HEK293 (cell line): Measurements from ENCODE around the gene SLC35A2.

Source experiments
- GFI1B ChIP-seq: fragments of 450-650 bp; formaldehyde crosslinking; IDR thresholded peaks from 2 replicates; pipeline ENCODE4 v1.5.1; 2016; ENCODE audit warnings: missing biosample characterization, missing genetic modification characterization
- GLI4 ChIP-seq: fragments of 450-650 bp; formaldehyde crosslinking; IDR thresholded peaks from 2 replicates; pipeline ENCODE4 v1.5.1; 2016; ENCODE audit warnings: missing biosample characterization, missing genetic modification characterization
- GLIS2 ChIP-seq: fragments of 450-650 bp; formaldehyde crosslinking; IDR thresholded peaks from 2 replicates; pipeline ENCODE4 v1.5.1; 2016; ENCODE audit warnings: missing biosample characterization, missing genetic modification characterization
- RBAK ChIP-seq: fragments of 450-650 bp; formaldehyde crosslinking; IDR thresholded peaks from 2 replicates; pipeline ENCODE4 v1.5.1; 2016; ENCODE audit warnings: missing biosample characterization, missing genetic modification characterization
- SALL2 ChIP-seq: fragments of 450-650 bp; formaldehyde crosslinking; IDR thresholded peaks from 2 replicates; pipeline ENCODE4 v1.5.0; 2017; ENCODE audit warnings: missing biosample characterization, mild to moderate bottlenecking, missing genetic modification characterization, borderline replicate concordance
- SP7 ChIP-seq: fragments of 450-650 bp; formaldehyde crosslinking; IDR thresholded peaks from 2 replicates; pipeline ENCODE4 v1.5.1; 2016; ENCODE audit warnings: missing biosample characterization, missing genetic modification characterization
- TCF7L2 ChIP-seq: IDR thresholded peaks from 2 replicates; pipeline ENCODE4 v1.6.1; 2011; ENCODE audit warnings: low read depth, mild to moderate bottlenecking, inconsistent platforms, low read length, moderate library complexity, borderline replicate concordance
- YY2 ChIP-seq: fragments of 450-650 bp; formaldehyde crosslinking; IDR thresholded peaks from 2 replicates; pipeline ENCODE4 v1.5.1; 2016; ENCODE audit warnings: missing biosample characterization, missing genetic modification characterization
- ZBTB20 ChIP-seq: fragments of 450-650 bp; formaldehyde crosslinking; IDR thresholded peaks from 2 replicates; pipeline ENCODE4 v1.5.1; 2016; ENCODE audit warnings: missing biosample characterization, missing genetic modification characterization
- ZEB2 ChIP-seq: fragments of 450-650 bp; formaldehyde crosslinking; IDR thresholded peaks from 2 replicates; pipeline ENCODE4 v1.5.1; 2016; ENCODE audit warnings: missing biosample characterization, missing genetic modification characterization
- ZFP37 ChIP-seq: fragments of 450-650 bp; formaldehyde crosslinking; IDR thresholded peaks from 2 replicates; pipeline ENCODE4 v1.5.1; 2016; ENCODE audit warnings: missing biosample characterization, missing genetic modification characterization
- ZNF133 ChIP-seq: fragments of 450-650 bp; formaldehyde crosslinking; IDR thresholded peaks from 2 replicates; pipeline ENCODE4 v1.5.1; 2016; ENCODE audit warnings: missing biosample characterization, missing genetic modification characterization
- ZNF157 ChIP-seq: fragments of 450-650 bp; formaldehyde crosslinking; IDR thresholded peaks from 2 replicates; pipeline ENCODE4 v1.5.1; 2016; ENCODE audit warnings: missing biosample characterization, missing genetic modification characterization
- ZNF16 ChIP-seq: fragments of 450-650 bp; formaldehyde crosslinking; IDR thresholded peaks from 2 replicates; pipeline ENCODE4 v1.5.1; 2016; ENCODE audit warnings: low read depth, missing biosample characterization, missing genetic modification characterization
- ZNF211 ChIP-seq: fragments of 450-650 bp; formaldehyde crosslinking; IDR thresholded peaks from 2 replicates; pipeline ENCODE4 v1.5.1; 2016; ENCODE audit warnings: low read depth, missing biosample characterization, missing genetic modification characterization
- ZNF26 ChIP-seq: fragments of 450-650 bp; formaldehyde crosslinking; IDR thresholded peaks from 2 replicates; pipeline ENCODE4 v1.5.1; 2016; ENCODE audit warnings: missing biosample characterization, missing genetic modification characterization
- ZNF341 ChIP-seq: fragments of 450-650 bp; formaldehyde crosslinking; IDR thresholded peaks from 2 replicates; pipeline ENCODE4; 2016; ENCODE audit warnings: low read depth, missing biosample characterization, missing genetic modification characterization
- ZNF426 ChIP-seq: fragments of 450-650 bp; formaldehyde crosslinking; IDR thresholded peaks from 2 replicates; pipeline ENCODE4 v1.5.1; 2017; ENCODE audit warnings: missing biosample characterization, missing genetic modification characterization, mild to moderate bottlenecking, inconsistent platforms, moderate library complexity
- ZNF521 ChIP-seq: fragments of 450-650 bp; formaldehyde crosslinking; IDR thresholded peaks from 2 replicates; pipeline ENCODE4 v1.5.1; 2017; ENCODE audit warnings: missing biosample characterization, mild to moderate bottlenecking, missing genetic modification characterization
- ZNF530 ChIP-seq: fragments of 450-650 bp; formaldehyde crosslinking; IDR thresholded peaks from 2 replicates; pipeline ENCODE4 v1.5.1; 2016; ENCODE audit warnings: low read depth, missing biosample characterization, missing genetic modification characterization
- ZNF555 ChIP-seq: fragments of 450-650 bp; formaldehyde crosslinking; conservative IDR thresholded peaks from 2 replicates; pipeline ENCODE4 v1.5.1; 2017; ENCODE audit warnings: missing biosample characterization, mild to moderate bottlenecking, missing genetic modification characterization, inconsistent platforms
- ZNF792 ChIP-seq: fragments of 450-650 bp; formaldehyde crosslinking; IDR thresholded peaks from 2 replicates; pipeline ENCODE4 v1.5.1; 2016; ENCODE audit warnings: missing biosample characterization, missing genetic modification characterization
- ZSCAN18 ChIP-seq: fragments of 450-650 bp; formaldehyde crosslinking; IDR thresholded peaks from 2 replicates; pipeline ENCODE4 v1.5.1; 2016; ENCODE audit warnings: missing biosample characterization, missing genetic modification characterization
- TF ChIP-seq, protein P1 (sequence below): fragments of 450-650 bp; formaldehyde crosslinking; IDR thresholded peaks from 2 replicates; pipeline ENCODE4 v1.5.1; 2016; ENCODE audit warnings: missing biosample characterization, missing genetic modification characterization
- TF ChIP-seq, protein P2 (sequence below): fragments of 450-650 bp; formaldehyde crosslinking; IDR thresholded peaks from 2 replicates; pipeline ENCODE4 v1.5.1; 2016; ENCODE audit warnings: missing biosample characterization, missing genetic modification characterization
- TF ChIP-seq, protein P3 (sequence below): fragments of 450-650 bp; formaldehyde crosslinking; IDR thresholded peaks from 2 replicates; pipeline ENCODE4 v1.5.1; 2016; ENCODE audit warnings: missing biosample characterization, missing genetic modification characterization
- TF ChIP-seq, protein P4 (sequence below): fragments of 450-650 bp; formaldehyde crosslinking; IDR thresholded peaks from 2 replicates; pipeline ENCODE4 v1.5.1; 2016; ENCODE audit warnings: missing biosample characterization, missing genetic modification characterization

The SLC35A2 gene

DNA sequence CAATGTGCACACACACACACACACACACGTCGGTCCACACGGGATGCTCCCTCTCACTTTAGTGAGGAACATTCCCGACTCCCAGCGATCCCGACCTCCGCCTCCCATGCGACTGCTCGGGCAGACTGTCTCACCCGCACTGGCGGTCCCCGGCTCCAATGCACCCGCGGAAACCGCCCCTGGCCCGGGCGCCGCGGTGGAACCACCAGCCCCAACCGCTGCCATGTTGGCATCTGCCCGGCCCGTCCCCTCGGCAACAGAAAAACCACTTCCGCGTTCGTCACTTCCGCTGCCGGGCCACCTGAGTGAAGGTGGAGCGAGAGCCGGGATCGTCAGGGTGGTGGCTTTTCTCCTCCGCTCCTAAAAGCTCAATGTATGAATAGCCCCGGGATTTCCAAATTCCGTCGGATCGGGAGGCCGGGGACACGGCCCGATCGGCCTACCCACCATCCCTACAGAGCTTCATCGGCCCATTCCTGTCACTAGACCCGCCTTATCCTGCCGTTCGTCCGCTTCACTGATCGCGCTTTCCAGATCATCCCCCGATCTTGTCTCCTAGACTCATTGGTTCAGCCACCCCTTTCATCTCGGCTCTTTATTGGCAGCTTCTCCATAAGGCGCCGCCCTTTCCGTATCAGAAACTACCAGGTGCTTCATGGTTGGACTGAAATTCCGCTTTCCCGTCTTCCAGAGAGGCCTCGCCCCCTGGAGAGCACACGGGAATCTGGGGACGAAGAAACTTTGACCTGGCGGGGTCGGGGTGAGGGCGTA lies at the start of gene SLC35A2 (continued):
- TF ChIP-seq ZNF341 (tag by site-specific recombination): no peak; the same call in 1 of the 2 replicates
- peak; percentile 28; the same call in 1 of the 2 replicates for TF ChIP-seq SP7 (tag by site-specific recombination)
- no peak for TF ChIP-seq ZNF426 (tag by site-specific recombination)
- 0 out of 2 replicates have a peak, but pooled peaks have one; percentile 60 for TF ChIP-seq ZEB2 (tag by site-specific recombination)
- no peak for TF ChIP-seq ZNF521 (tag by site-specific recombination)
- TF ChIP-seq YY2: peak; percentile 63
- TF ChIP-seq ZNF792 (tag by site-specific recombination): peak; percentile 23; the same call in 1 of the 2 replicates
- no peak for TF ChIP-seq RBAK (tag by site-specific recombination)
- TF ChIP-seq GFI1B (tag by site-specific recombination): no peak
- TF ChIP-seq, protein P1, sequence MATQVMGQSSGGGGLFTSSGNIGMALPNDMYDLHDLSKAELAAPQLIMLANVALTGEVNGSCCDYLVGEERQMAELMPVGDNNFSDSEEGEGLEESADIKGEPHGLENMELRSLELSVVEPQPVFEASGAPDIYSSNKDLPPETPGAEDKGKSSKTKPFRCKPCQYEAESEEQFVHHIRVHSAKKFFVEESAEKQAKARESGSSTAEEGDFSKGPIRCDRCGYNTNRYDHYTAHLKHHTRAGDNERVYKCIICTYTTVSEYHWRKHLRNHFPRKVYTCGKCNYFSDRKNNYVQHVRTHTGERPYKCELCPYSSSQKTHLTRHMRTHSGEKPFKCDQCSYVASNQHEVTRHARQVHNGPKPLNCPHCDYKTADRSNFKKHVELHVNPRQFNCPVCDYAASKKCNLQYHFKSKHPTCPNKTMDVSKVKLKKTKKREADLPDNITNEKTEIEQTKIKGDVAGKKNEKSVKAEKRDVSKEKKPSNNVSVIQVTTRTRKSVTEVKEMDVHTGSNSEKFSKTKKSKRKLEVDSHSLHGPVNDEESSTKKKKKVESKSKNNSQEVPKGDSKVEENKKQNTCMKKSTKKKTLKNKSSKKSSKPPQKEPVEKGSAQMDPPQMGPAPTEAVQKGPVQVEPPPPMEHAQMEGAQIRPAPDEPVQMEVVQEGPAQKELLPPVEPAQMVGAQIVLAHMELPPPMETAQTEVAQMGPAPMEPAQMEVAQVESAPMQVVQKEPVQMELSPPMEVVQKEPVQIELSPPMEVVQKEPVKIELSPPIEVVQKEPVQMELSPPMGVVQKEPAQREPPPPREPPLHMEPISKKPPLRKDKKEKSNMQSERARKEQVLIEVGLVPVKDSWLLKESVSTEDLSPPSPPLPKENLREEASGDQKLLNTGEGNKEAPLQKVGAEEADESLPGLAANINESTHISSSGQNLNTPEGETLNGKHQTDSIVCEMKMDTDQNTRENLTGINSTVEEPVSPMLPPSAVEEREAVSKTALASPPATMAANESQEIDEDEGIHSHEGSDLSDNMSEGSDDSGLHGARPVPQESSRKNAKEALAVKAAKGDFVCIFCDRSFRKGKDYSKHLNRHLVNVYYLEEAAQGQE (tag by site-specific recombination): no peak
- no peak for TF ChIP-seq ZSCAN18 (tag by site-specific recombination)
- peak; percentile 44 for TF ChIP-seq ZBTB20 (tag by site-specific recombination)
- no peak for TF ChIP-seq SALL2 (tag by site-specific recombination)
- 0 out of 2 replicates have a peak, but pooled peaks have one; percentile 58 for TF ChIP-seq ZFP37 (tag by site-specific recombination)
- no peak for TF ChIP-seq ZNF157 (tag by site-specific recombination)
- TF ChIP-seq ZNF211 (tag by site-specific recombination): no peak
- TF ChIP-seq ZNF555 (tag by site-specific recombination): no peak
- no peak for TF ChIP-seq ZNF530 (tag by site-specific recombination)
- no peak for TF ChIP-seq ZNF26 (tag by site-specific recombination)
- TF ChIP-seq, protein P2, sequence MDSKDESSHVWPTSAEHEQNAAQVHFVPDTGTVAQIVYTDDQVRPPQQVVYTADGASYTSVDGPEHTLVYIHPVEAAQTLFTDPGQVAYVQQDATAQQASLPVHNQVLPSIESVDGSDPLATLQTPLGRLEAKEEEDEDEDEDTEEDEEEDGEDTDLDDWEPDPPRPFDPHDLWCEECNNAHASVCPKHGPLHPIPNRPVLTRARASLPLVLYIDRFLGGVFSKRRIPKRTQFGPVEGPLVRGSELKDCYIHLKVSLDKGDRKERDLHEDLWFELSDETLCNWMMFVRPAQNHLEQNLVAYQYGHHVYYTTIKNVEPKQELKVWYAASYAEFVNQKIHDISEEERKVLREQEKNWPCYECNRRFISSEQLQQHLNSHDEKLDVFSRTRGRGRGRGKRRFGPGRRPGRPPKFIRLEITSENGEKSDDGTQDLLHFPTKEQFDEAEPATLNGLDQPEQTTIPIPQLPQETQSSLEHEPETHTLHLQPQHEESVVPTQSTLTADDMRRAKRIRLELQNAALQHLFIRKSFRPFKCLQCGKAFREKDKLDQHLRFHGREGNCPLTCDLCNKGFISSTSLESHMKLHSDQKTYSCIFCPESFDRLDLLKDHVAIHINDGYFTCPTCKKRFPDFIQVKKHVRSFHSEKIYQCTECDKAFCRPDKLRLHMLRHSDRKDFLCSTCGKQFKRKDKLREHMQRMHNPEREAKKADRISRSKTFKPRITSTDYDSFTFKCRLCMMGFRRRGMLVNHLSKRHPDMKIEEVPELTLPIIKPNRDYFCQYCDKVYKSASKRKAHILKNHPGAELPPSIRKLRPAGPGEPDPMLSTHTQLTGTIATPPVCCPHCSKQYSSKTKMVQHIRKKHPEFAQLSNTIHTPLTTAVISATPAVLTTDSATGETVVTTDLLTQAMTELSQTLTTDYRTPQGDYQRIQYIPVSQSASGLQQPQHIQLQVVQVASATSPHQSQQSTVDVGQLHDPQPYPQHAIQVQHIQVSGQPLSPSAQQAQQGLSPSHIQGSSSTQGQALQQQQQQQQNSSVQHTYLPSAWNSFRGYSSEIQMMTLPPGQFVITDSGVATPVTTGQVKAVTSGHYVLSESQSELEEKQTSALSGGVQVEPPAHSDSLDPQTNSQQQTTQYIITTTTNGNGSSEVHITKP (tag by site-specific recombination): peak; percentile 90
- TF ChIP-seq ZNF133 (tag by site-specific recombination): no peak
- TF ChIP-seq, protein P3, sequence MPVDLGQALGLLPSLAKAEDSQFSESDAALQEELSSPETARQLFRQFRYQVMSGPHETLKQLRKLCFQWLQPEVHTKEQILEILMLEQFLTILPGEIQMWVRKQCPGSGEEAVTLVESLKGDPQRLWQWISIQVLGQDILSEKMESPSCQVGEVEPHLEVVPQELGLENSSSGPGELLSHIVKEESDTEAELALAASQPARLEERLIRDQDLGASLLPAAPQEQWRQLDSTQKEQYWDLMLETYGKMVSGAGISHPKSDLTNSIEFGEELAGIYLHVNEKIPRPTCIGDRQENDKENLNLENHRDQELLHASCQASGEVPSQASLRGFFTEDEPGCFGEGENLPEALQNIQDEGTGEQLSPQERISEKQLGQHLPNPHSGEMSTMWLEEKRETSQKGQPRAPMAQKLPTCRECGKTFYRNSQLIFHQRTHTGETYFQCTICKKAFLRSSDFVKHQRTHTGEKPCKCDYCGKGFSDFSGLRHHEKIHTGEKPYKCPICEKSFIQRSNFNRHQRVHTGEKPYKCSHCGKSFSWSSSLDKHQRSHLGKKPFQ (tag by site-specific recombination): no peak
- no peak for TF ChIP-seq GLI4 (tag by site-specific recombination)
- no peak for TF ChIP-seq TCF7L2
- TF ChIP-seq, protein P4, sequence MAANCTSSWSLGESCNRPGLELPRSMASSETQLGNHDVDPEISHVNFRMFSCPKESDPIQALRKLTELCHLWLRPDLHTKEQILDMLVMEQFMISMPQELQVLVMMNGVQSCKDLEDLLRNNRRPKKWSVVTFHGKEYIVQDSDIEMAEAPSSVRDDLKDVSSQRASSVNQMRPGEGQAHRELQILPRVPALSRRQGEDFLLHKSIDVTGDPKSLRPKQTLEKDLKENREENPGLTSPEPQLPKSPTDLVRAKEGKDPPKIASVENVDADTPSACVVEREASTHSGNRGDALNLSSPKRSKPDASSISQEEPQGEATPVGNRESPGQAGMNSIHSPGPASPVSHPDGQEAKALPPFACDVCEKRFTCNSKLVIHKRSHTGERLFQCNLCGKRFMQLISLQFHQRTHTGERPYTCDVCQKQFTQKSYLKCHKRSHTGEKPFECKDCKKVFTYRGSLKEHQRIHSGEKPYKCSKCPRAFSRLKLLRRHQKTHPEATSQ (tag by site-specific recombination): no peak; the same call in 1 of the 2 replicates
- TF ChIP-seq ZNF16 (tag by site-specific recombination): no peak
- TF ChIP-seq GLIS2 (tag by site-specific recombination): no peak
